ENCODE data around the gene PELI2.
A peak's percentile ranks its signal among the peaks of the same experiment; 100 is the strongest.

Gene PELI2

DNA sequence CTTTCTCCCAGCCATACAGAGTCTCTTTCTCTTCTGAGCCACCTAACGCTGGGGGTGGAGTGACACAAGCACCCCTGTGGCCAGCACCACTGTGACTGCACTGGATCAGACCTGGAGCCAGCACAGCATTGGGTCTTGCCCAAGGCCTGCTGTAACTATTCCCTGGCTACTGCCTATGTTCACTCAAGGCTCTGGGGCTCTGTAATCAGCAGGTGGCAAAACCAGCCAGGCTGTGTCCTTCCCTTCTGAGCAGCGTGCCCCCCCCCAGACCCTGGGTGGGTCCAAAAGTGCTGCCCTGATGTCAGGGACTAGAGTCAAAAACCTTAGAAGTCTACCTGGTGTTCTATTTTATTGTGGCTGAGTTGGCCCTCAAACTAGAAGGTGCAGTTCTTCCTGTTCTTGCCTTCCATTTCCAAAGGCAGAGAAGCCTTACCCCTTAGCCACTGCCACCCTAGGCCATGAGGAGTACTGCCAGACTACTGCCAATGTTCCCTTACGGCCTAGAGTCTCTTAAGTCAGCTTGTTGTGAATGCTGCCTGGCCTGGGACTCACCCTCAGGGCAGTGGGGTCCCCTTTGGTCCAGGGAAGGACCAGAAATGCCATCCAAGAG, 49.9 kb downstream of the PELI2 start:
- Mint-ChIP-seq H3K9me3 (ENCODE audit: low read depth) (peaks cover 26% of the 10 kb centered on the region), H3K36me3 (peaks cover 24% of the 10 kb centered on the region), H3K4me3 (no peak overlapping the region)

DNA sequence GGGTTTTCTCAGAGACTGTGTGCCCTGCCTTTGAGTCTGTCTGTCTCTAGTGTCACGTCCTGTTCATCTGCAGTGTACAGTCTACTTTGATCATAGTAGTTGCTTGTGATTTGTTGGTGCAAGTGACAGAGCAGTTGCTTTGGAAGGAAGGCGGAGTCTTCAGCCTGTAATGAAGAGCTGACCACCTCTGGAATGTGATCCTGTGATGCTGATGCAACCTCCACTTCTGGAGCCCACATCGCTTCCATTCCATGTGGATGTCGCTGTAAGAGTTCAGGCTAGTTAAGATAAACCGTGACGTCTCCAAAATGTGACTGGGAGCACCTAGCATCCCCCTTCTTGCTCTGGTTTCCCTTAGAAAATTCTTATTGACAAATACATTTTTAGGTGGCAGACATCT, 51.8 kb downstream of the PELI2 start:
- Mint-ChIP-seq H3K27ac (no peak overlapping the region), H3K4me3 (no peak overlapping the region), H3K4me1 (ENCODE audit: low read depth) (peaks cover 40% of the 10 kb centered on the region), H3K9me3 (ENCODE audit: low read depth) (peaks cover 14% of the 10 kb centered on the region), H3K27me3 (no peaks in the 10 kb centered on the region), H3K36me3 (peaks cover 16% of the 10 kb centered on the region)

More for the DNA sequence above, 49.9 kb downstream of the PELI2 start:
- H3K4me1 Mint-ChIP-seq (ENCODE audit: low read depth): peaks cover 27% of the 10 kb centered on the region
- no peak overlapping the region for H3K27ac Mint-ChIP-seq
- H3K27me3 Mint-ChIP-seq: no peaks in the 10 kb centered on the region

DNA sequence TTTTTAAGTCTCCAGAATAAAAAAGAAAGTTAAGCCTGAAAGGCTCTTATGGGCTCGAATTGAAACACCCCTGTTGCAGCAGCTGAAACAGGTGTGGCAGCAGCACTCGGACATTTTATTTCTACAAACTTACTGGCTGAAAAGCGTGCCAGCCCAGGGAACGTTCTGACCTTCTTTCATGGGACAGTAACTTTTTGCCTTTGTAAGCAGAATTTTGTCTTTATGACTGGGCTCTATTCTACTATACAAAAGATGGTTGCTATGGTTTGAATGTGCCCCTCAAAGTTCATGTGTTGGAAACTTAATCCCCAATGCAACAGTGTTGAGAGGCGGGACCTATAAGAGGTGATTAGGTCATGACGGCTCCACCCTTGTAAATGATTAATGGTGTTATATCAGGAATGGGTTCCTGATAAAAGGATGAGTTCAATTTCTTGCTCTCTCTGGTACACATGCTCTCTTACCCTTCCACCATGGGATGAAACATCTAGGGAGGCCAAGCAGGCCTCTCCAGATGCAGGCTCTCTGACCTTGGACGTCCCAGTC, 52.7 kb downstream of the PELI2 start:
- H3K27ac Mint-ChIP-seq: no peak overlapping the region
- no peaks in the 10 kb centered on the region for H3K27me3 Mint-ChIP-seq

DNA sequence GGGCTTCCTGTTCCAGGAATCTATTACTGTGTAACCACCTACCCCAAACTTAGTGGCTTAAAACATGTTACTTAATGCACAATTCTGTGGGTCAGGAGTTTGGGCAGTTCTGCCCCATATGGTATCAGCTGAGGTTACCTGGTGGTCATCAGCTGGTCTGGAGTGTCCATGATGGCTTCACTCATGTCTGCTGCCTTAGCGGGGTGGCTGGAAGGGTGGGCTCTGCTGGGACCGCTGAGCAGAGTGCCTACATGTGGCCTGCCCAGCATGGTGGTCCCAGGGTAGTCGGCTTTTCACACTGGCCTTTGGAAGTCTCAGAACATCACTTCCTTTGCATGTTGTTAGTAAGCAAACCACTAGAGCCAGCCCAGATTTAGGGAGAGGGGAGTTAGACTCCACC, 53.9 kb downstream of the PELI2 start:
- Mint-ChIP-seq H3K4me3 (no peak overlapping the region), H3K27me3 (no peaks in the 10 kb centered on the region), H3K27ac (no peak overlapping the region), H3K9me3 (ENCODE audit: low read depth) (peaks cover 4% of the 10 kb centered on the region), H3K4me1 (ENCODE audit: low read depth) (peaks cover 40% of the 10 kb centered on the region), H3K36me3 (peaks cover 5% of the 10 kb centered on the region)

More for the DNA sequence above, 52.7 kb downstream of the PELI2 start:
- peaks cover 12% of the 10 kb centered on the region for H3K36me3 Mint-ChIP-seq
- peaks cover 40% of the 10 kb centered on the region for H3K4me1 Mint-ChIP-seq (ENCODE audit: low read depth)
- no peak overlapping the region for H3K4me3 Mint-ChIP-seq
- peaks cover 9% of the 10 kb centered on the region for H3K9me3 Mint-ChIP-seq (ENCODE audit: low read depth)

DNA sequence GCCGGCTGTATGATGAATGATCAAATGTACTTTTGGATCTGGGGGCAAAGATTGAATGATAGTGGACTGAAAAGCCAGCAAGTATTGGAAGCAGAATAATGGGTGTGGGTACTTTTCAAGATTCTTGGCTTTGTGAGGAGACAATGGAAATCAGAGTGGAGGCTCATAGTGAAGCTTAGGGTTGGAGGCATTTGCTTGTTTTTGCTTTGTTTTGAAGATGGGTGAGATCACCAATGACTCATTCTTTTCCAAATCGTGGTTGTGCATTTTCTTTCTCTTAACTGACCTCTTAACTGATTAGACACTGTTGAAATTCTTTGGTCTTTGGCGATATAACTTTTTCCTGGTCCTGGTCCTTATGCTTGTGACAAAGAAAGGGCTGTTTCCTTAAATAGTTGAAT, 54.4 kb downstream of the PELI2 start:
- Mint-ChIP-seq H3K4me1 (ENCODE audit: low read depth) (peaks cover 40% of the 10 kb centered on the region), H3K9me3 (ENCODE audit: low read depth) (no peaks in the 10 kb centered on the region), H3K27ac (peak overlapping the region; percentile 59), H3K27me3 (no peaks in the 10 kb centered on the region), H3K36me3 (peaks cover under 1% of the 10 kb centered on the region), H3K4me3 (peak overlapping the region; percentile 14)

DNA sequence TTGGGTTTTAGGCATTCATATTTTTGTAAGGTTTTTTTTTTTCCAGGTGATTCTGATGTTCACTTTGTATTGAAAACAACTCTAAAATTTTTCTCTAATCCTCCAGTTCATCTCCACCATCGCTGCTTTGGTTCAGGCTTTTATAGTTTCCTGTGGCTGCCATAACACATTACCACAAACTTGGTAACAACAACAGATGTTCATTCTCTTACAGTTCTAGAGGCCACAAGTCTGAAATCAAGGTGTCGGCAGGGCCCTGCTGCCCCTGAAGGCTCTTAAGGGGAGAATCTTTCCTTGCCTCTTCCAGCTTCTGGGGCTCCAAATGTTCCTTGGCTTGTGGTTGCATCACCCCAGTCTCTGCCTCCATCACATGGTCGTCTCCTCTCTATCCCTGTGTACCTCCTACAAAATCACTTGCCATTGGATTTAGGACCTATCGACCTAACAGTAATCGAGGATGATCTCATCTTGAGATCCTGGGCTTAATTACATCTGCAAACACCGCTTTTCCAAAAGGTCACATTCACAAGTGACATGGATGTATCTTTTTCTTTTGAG, 55.2 kb downstream of the PELI2 start:
- H3K36me3 Mint-ChIP-seq: no peaks in the 10 kb centered on the region
- H3K4me3 Mint-ChIP-seq: peak overlapping the region; percentile 8
- peaks cover 40% of the 10 kb centered on the region for H3K4me1 Mint-ChIP-seq (ENCODE audit: low read depth)
- H3K27me3 Mint-ChIP-seq: no peaks in the 10 kb centered on the region
- H3K27ac Mint-ChIP-seq: peak overlapping the region; percentile 59
- H3K9me3 Mint-ChIP-seq (ENCODE audit: low read depth): no peaks in the 10 kb centered on the region

DNA sequence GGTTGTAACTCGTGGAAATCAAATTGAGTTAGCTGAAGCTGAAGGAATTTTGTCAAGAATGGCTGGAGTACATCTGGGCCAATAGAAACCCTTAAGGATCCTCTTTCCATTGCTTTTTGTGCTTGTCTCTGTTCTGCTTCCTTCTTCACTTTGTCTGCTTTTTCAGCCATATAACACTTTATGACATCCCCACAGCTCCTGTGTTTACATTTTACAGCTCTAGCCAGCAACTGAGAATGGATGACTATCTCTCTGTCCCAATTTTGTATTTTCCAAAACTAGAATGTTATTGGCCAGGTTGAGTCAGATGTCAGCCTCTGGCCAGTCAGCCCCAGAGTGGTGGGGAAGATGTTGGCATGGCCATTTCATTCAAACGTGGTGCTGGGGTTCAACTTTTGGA, 57.6 kb downstream of the PELI2 start:
- H3K36me3 Mint-ChIP-seq: peaks cover 11% of the 10 kb centered on the region
- no peaks in the 10 kb centered on the region for H3K9me3 Mint-ChIP-seq (ENCODE audit: low read depth)
- no peaks in the 10 kb centered on the region for H3K27me3 Mint-ChIP-seq
- H3K27ac Mint-ChIP-seq: no peak overlapping the region
- no peak overlapping the region for H3K4me3 Mint-ChIP-seq
- peaks cover 31% of the 10 kb centered on the region for H3K4me1 Mint-ChIP-seq (ENCODE audit: low read depth)

DNA sequence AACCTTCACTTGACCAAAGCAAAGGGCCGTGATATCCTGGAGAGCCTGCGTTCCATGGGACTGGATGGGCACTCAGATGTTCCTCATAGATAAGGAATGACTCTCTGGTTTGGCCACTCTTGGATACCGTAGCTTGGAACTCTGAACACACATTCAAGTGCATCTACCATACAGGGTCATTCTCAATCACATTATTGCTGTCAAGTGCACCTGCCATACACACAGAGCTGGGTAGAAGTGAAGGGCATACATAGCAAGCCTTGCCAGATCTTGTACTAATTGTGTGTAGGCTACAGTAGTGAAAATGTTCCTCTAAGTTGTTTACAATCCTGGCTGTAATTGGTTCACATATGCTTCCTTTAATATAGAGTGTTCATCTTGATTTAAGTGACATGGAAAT, 58.3 kb downstream of the PELI2 start:
- Mint-ChIP-seq H3K36me3 (peaks cover 13% of the 10 kb centered on the region), H3K4me3 (no peak overlapping the region), H3K27me3 (no peaks in the 10 kb centered on the region), H3K9me3 (ENCODE audit: low read depth) (no peaks in the 10 kb centered on the region), H3K27ac (no peak overlapping the region), H3K4me1 (ENCODE audit: low read depth) (peaks cover 29% of the 10 kb centered on the region)

DNA sequence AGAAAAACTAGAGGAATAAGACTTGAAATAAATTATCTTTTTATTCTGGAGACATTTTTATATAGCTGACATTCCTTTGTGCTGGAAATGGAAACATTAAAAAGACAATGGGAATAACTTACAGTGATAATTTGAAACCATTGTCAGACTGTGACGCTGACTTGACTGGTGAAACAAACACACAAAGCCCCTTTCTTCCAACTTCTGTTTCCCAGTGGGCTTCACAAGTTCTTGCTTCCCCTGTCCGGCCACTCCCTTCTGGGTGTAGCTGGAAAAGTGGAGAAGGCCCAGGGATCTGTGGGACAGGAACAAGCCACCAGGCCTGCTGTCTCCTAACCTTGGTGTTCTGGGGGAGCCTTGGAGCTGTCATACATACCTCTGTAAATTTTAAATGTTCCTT, 58.8 kb downstream of the PELI2 start:
- H3K27me3 Mint-ChIP-seq: no peaks in the 10 kb centered on the region
- no peak overlapping the region for H3K4me3 Mint-ChIP-seq
- no peaks in the 10 kb centered on the region for H3K9me3 Mint-ChIP-seq (ENCODE audit: low read depth)
- H3K27ac Mint-ChIP-seq: no peak overlapping the region
- peaks cover 24% of the 10 kb centered on the region for H3K4me1 Mint-ChIP-seq (ENCODE audit: low read depth)
- peaks cover 13% of the 10 kb centered on the region for H3K36me3 Mint-ChIP-seq

DNA sequence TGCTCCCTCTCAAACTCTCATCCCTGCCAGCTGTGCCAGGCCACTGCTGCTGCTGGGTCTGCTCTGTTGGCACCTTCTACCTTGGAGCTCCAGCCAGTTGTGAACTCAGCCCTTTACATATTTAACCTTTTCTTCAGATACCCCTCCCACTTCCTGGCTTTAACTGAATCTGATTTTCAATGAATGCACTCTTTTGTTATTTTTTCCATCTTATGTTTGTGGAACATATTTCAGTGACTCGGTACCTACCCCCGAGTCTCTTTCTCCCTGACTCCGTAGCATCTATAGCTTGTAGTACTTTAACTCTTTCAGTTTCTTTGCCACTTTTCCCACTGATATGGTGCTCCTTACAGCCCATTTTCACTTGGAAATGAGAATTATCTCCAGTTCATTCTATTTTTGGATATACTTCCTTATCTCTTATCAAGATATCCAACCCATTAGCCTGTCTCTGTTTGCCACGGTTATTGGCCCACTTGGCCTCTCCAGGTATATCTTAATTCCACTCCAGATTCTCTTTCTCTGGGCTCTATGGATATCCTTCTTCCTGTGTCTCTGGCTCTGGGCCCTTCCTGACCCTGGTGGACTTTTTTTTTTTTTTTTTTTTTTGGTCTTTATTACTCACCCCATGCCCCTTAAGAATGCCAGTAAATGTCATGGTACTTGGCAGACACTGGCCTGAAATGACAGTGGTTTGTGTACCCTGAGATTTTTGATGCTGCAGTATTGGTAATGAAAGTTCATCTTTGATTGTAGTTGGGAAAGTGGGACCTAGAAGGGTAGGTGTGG, 62.7 kb downstream of the PELI2 start:
- no peak overlapping the region for H3K4me3 Mint-ChIP-seq
- no peaks in the 10 kb centered on the region for H3K4me1 Mint-ChIP-seq (ENCODE audit: low read depth)
- no peaks in the 10 kb centered on the region for H3K9me3 Mint-ChIP-seq (ENCODE audit: low read depth)
- H3K27ac Mint-ChIP-seq: no peak overlapping the region
- H3K27me3 Mint-ChIP-seq: no peaks in the 10 kb centered on the region
- H3K36me3 Mint-ChIP-seq: peaks cover 16% of the 10 kb centered on the region

DNA sequence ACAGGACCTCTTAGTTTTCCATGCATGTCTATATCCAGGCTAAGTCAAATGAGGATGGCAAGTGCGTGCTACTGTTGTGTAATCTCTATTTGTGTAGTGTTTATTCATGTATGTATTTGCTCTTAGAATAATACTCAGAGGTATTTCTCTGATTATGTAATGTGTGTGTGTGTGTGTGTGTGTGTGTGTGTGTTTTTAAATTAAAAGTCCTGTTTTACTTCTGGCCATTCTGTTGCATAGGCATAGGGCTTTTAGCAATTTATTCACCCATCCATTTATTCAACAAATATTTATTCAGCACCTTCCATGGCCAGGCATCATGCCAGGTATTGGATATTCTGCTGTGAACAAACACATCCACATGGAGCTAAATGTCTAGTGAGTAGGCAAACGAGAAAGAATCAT, 63.5 kb downstream of the PELI2 start:
- H3K27ac Mint-ChIP-seq: no peak overlapping the region
- no peaks in the 10 kb centered on the region for H3K4me1 Mint-ChIP-seq (ENCODE audit: low read depth)
- no peak overlapping the region for H3K4me3 Mint-ChIP-seq
- H3K36me3 Mint-ChIP-seq: peaks cover 16% of the 10 kb centered on the region
- no peaks in the 10 kb centered on the region for H3K9me3 Mint-ChIP-seq (ENCODE audit: low read depth)
- no peaks in the 10 kb centered on the region for H3K27me3 Mint-ChIP-seq

DNA sequence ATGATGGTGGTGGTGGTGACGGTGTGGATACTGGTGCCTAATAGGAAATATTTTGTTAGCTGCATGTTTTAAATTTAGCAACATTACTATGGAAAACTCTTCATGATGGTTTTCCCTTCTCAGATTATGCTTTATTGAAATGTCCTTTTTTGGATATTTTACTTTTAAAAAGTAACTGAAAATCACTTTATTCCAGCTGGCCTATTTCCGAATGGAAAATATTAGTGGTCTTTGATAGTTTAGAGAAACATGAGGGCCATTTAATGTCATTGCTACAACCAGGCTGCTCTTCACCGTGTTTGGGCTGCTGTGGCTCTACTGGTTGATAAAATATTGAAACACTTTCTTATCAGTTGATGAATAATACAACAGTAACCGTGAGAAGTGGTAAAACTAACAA, 64.2 kb downstream of the PELI2 start:
- Mint-ChIP-seq H3K4me3 (no peak overlapping the region), H3K27ac (no peak overlapping the region), H3K4me1 (ENCODE audit: low read depth) (no peaks in the 10 kb centered on the region), H3K36me3 (peaks cover 19% of the 10 kb centered on the region), H3K9me3 (ENCODE audit: low read depth) (no peaks in the 10 kb centered on the region), H3K27me3 (no peaks in the 10 kb centered on the region)

DNA sequence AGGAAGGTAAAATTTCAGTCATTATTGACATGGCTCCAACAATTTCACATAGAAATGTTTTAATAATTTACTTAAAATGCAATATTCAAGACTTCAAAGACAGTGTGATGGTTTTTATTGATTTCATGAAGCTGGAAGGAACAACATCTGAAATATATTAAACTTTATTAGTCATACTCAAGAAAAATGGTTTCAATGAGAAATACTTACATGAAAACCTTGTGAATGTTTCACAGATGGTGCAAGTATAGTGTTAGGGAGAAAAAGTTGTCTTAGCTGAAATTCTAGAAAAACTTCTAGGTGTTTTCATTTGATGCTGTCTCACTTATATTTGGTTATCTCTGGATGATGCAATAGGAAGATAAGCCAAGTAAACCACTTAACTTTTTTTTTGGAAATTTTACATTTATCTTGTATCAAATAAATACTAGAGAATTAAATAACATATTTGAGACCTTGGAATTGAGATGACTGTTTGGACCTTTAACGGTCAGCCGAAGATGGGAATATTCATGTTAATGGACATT, 65.5 kb downstream of the PELI2 start:
- H3K4me1 Mint-ChIP-seq (ENCODE audit: low read depth): no peaks in the 10 kb centered on the region
- H3K9me3 Mint-ChIP-seq (ENCODE audit: low read depth): no peaks in the 10 kb centered on the region
- H3K27ac Mint-ChIP-seq: no peak overlapping the region
- H3K36me3 Mint-ChIP-seq: peaks cover 17% of the 10 kb centered on the region
- no peaks in the 10 kb centered on the region for H3K27me3 Mint-ChIP-seq
- no peak overlapping the region for H3K4me3 Mint-ChIP-seq

DNA sequence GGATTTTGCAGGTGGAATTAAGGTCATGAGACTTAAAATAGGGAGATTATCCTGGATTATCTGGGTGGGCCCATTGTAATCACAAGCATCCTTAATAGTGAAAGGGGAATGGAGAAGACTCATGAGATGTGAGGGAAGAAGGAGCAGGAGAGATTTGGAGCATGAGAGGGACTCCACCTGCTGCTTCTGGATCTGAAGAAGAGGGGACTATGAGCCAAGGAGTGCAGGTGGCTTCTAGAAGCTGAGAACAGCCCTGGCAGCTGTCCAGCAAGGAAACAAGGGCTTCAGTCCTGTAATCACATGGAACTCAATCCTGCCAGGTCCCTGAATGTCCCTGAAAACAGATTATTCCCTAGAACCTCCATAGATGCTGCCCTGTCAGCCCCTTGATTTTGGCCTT, 67.8 kb downstream of the PELI2 start:
- Mint-ChIP-seq H3K9me3 (ENCODE audit: low read depth) (no peaks in the 10 kb centered on the region), H3K4me1 (ENCODE audit: low read depth) (no peaks in the 10 kb centered on the region), H3K36me3 (peaks cover 6% of the 10 kb centered on the region), H3K4me3 (no peak overlapping the region), H3K27ac (no peak overlapping the region), H3K27me3 (no peaks in the 10 kb centered on the region)

DNA sequence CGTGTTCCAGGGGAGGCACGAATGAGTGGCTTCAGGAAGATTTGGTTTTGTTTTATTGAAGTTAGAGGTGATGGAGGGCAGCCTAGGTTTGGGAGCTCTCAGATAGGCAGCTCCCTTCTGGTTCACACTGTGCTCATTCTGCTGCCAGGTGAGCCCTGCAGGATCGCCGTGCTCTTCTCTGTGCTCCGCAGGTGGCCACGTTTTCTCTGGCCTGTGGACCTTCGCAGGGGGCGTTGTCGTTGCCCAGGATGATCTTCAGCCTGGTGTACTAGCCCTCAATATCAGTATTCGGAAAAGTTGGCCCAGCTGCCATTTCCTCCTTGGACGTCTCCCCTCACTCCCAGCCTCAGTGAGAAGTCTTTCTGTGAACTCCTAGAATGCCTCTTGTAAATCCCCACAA, 69.5 kb downstream of the PELI2 start:
- Mint-ChIP-seq H3K4me1 (ENCODE audit: low read depth) (no peaks in the 10 kb centered on the region), H3K27me3 (no peaks in the 10 kb centered on the region), H3K4me3 (no peak overlapping the region), H3K9me3 (ENCODE audit: low read depth) (no peaks in the 10 kb centered on the region), H3K36me3 (peaks cover 6% of the 10 kb centered on the region), H3K27ac (no peak overlapping the region)
